ENCODE measurements around the gene HSPA9. TPM values are rescaled to one million over a fixed set of nuclear protein-coding genes. Genes with fewer than 3 reads are reported as not detected.

The HSPA9 gene
- total and polyA plus RNA-seq, 8 donors: 33.9 to 177 (median 82.7) TPM

- no peak for FAIRE-seq
- Histone ChIP-seq H3K36me3 (peaks cover 17 to 72% (median 47%) of the 10 kb centered on the region in 3 donors), H3K4me1 (peaks cover 4 to 11% (median 10%) of the 10 kb centered on the region in 3 donors), H3K27ac (no peak overlapping the region), H3K9me3 (no peaks in the 10 kb centered on the region), H3K27me3 (no peaks in the 10 kb centered on the region), H3K4me3 (no peak overlapping the region)
- intact Hi-C loops (cut with DNase I): no loop called here
- no peak for DNase-seq
- ATAC-seq: no peak
- WGBS, 2 donors: 94 to 97% methylated on average over 9 of the region's 9 CpGs
- TF ChIP-seq, protein P1, sequence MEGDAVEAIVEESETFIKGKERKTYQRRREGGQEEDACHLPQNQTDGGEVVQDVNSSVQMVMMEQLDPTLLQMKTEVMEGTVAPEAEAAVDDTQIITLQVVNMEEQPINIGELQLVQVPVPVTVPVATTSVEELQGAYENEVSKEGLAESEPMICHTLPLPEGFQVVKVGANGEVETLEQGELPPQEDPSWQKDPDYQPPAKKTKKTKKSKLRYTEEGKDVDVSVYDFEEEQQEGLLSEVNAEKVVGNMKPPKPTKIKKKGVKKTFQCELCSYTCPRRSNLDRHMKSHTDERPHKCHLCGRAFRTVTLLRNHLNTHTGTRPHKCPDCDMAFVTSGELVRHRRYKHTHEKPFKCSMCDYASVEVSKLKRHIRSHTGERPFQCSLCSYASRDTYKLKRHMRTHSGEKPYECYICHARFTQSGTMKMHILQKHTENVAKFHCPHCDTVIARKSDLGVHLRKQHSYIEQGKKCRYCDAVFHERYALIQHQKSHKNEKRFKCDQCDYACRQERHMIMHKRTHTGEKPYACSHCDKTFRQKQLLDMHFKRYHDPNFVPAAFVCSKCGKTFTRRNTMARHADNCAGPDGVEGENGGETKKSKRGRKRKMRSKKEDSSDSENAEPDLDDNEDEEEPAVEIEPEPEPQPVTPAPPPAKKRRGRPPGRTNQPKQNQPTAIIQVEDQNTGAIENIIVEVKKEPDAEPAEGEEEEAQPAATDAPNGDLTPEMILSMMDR (IDR thresholded peaks at IDR 0.05): no peak
Measured at GRCh38 chr5:138570871-138571270, 4.3 kb downstream of the HSPA9 start.

GRCh38 chr5:138569782-138570181, 5.4 kb downstream of the HSPA9 start:
- Histone ChIP-seq H3K4me1 (peaks cover 4 to 11% (median 10%) of the 10 kb centered on the region in 3 donors), H3K9me3 (no peaks in the 10 kb centered on the region), H3K36me3 (peaks cover 17 to 83% (median 52%) of the 10 kb centered on the region in 3 donors), H3K4me3 (no peak overlapping the region), H3K27me3 (no peaks in the 10 kb centered on the region), H3K27ac (no peak overlapping the region)
- no peak for ATAC-seq
- intact Hi-C loops (cut with DNase I): no loop called here
- FAIRE-seq: no peak
- no peak for DNase-seq
- TF ChIP-seq, protein P1 (IDR thresholded peaks at IDR 0.05): no peak
- 92 to 93% methylated on average over 7 of the region's 7 CpGs for WGBS, 2 donors

- intact Hi-C loops (cut with DNase I): no loop called here
- H3K27me3 ChIP-seq: no peaks in the 10 kb centered on the region
- no peak overlapping the region for H3K4me3 ChIP-seq
- DNase-seq (no peak), FAIRE-seq (no peak), ATAC-seq (no peak)
- 84 to 85% methylated on average over 16 of the region's 16 CpGs for WGBS, 2 donors
- H3K36me3 ChIP-seq: peaks cover 17 to 90% (median 52%) of the 10 kb centered on the region in 3 donors
- H3K9me3 ChIP-seq: no peaks in the 10 kb centered on the region
- H3K4me1 ChIP-seq: no peaks in the 10 kb centered on the region
- no peak overlapping the region for H3K27ac ChIP-seq
- TF ChIP-seq, protein P1 (IDR thresholded peaks at IDR 0.05): no peak
Measured at GRCh38 chr5:138568061-138568824, 7.0 kb downstream of the HSPA9 start.

DNA sequence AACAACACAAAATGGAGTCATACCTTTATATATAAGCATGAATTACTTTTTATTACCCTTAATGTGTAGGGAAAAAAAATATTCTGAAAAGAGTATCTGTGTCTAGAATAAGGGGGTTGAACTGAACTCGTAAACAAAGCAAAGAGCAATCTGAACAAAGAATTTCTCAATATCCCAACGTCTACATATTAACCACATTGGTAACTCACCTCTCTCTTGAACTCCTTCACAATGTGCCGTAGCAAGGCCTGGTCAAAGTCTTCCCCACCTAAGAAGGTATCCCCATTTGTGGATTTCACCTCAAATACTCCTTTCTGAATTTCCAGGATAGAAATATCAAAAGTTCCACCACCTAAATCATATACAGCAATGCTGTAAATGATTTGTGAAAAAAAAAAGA, 8.4 kb downstream of the HSPA9 start:
- 79 to 83% methylated on average over 3 of the region's 3 CpGs for WGBS, 2 donors
- Histone ChIP-seq H3K27ac (no peak overlapping the region), H3K36me3 (peaks cover 10 to 83% (median 44%) of the 10 kb centered on the region in 3 donors), H3K9me3 (no peaks in the 10 kb centered on the region), H3K4me1 (no peaks in the 10 kb centered on the region), H3K27me3 (no peaks in the 10 kb centered on the region), H3K4me3 (no peak overlapping the region)
- no peak for ATAC-seq
- FAIRE-seq: no peak
- intact Hi-C loops (cut with DNase I): no loop called here
- no peak for DNase-seq
- TF ChIP-seq, protein P1 (IDR thresholded peaks at IDR 0.05): no peak

Measured in pancreas (tissue), 10 donors.